HCT116 (cell line): ENCODE results near the gene SPATA20. TPM values are rescaled to one million over a fixed set of nuclear protein-coding genes. Genes with fewer than 3 reads are reported as not detected.
A peak's percentile ranks its signal among the peaks of the same experiment; 100 is the strongest.

Experiments
- ATAC-seq: fragments of 200-7000 bp; cut with Tn5 transposase; 2 replicates; pipeline ENCODE4 v1.9.1; 2020; ENCODE audit warnings: mild to moderate bottlenecking, moderate library complexity
- Bru-seq: library from RNA; stranded (reverse); fragments of 400-500 nt; gene quantifications from one replicate; lab custom pipeline; 2021; lab: Mats Ljungman, UMichigan
- BruChase-seq, 2 experiments: library from RNA; stranded (reverse); fragments of 400-500 nt; gene quantifications; one replicate each; lab custom pipeline; 2021; lab: Mats Ljungman, UMichigan
- BruUV-seq: library from RNA; stranded (reverse); fragments of 400-500 nt; replicated peaks from 2 replicates; lab custom pipeline; 2021; lab: Mats Ljungman, UMichigan
- CTCF ChIA-PET: fragments of 300-600 bp; sonication (Branson Sonifier 250); formaldehyde crosslinking; loops from one replicate; lab custom pipeline; 2021; ENCODE audit warnings: antibody characterized with exemption; lab: Charles Lee
- POLR2A ChIA-PET: fragments of 300-600, 350-600 bp; sonication (Branson Sonifier 250); formaldehyde crosslinking; loops from one replicate; lab custom pipeline; 2021; ENCODE audit warnings: antibody characterized with exemption; lab: Charles Lee
- RAD21 ChIA-PET, 2 experiments: fragments of 300-600 bp; sonication (Branson Sonifier 250); formaldehyde crosslinking; loops; one replicate each; lab custom pipeline; 2023; ENCODE audit warnings: low total read pairs in 2 of 2; ENCODE audit not compliant: uncharacterized antibody in 2 of 2, unreplicated experiment in 2 of 2, low non-redundant PET in 1 of 2; lab: Charles Lee
- DNase-seq: peaks from one replicate; pipeline ENCODE4 v3.0.0-alpha.2; 2010; ENCODE audit warnings: low read depth, low spot score
- H2AFZ ChIP-seq: fragments of 200-600 bp; shearing (Covaris generic), sonication (generic); 2 replicates; pipeline ENCODE4 v1.6.1; 2017; ENCODE audit warnings: low read depth, mixed run types, mixed read lengths, antibody characterized with exemption, low read length; ENCODE audit not compliant: poor library complexity, severe bottlenecking
- H3K27ac ChIP-seq: 2 replicates; pipeline ENCODE4 v1.5.1; 2012; ENCODE audit warnings: low read depth, low read length
- H3K27me3 ChIP-seq: fragments of 200-600 bp; sonication (generic); 2 replicates; pipeline ENCODE4 v1.6.1; 2016; ENCODE audit warnings: mixed run types, low read length, mixed read lengths; ENCODE audit not compliant: insufficient read depth
- H3K36me3 ChIP-seq, 2 experiments: fragments of 200-500 bp in 1 of 2; fragments of 200-600 bp in 1 of 2; sonication (Bioruptor generic) in 1 of 2; sonication (generic) in 1 of 2; 2 replicates each; pipeline versions ENCODE4 v1.5.1 to v1.6.1; 2014 to 2016; ENCODE audit warnings: low read length in 2 of 2, inconsistent platforms in 1 of 2, mixed read lengths in 1 of 2, mixed run types in 1 of 2; ENCODE audit not compliant: insufficient read depth in 2 of 2, control insufficient read depth in 1 of 2
- H3K4me1 ChIP-seq, 2 experiments: fragments of 200-600 bp in 1 of 2; sonication (generic) in 1 of 2; 2 replicates each; pipeline versions ENCODE4 v1.5.1 to v1.6.1; 2012 to 2017; ENCODE audit warnings: low read length in 2 of 2, inconsistent platforms in 1 of 2, mild to moderate bottlenecking in 1 of 2, mixed read lengths in 1 of 2, mixed run types in 1 of 2, moderate library complexity in 1 of 2; ENCODE audit not compliant: insufficient read depth in 2 of 2, control insufficient read depth in 1 of 2
- H3K4me2 ChIP-seq: fragments of 200-600 bp; sonication (generic); 2 replicates; pipeline ENCODE4 v1.6.1; 2017; ENCODE audit warnings: mixed run types, low read length, mixed read lengths
- H3K4me3 ChIP-seq, 2 experiments: fragments of 200-600 bp in 1 of 2; sonication (generic) in 1 of 2; replicated peaks in 1 of 2; 2 replicates each; pipeline ENCODE4 v1.5.1; 2011 to 2016; ENCODE audit warnings: low read length in 2 of 2, control low read depth in 1 of 2, low read depth in 1 of 2, mild to moderate bottlenecking in 1 of 2, mixed read lengths in 1 of 2, mixed run types in 1 of 2
- H3K79me2 ChIP-seq: fragments of 200-600 bp; sonication (generic); 2 replicates; pipeline ENCODE4 v1.6.1; 2017; ENCODE audit warnings: mild to moderate bottlenecking, mixed run types, low read length, moderate library complexity, mixed read lengths; ENCODE audit not compliant: insufficient read depth
- H3K9ac ChIP-seq: fragments of 200-600 bp; sonication (generic); 2 replicates; pipeline ENCODE4 v1.6.1; 2016; ENCODE audit warnings: low read length, mixed read lengths
- H3K9me2 ChIP-seq: fragments of 200-600 bp; sonication (generic), shearing (Covaris generic); 2 replicates; pipeline ENCODE4 v1.6.1; 2017; ENCODE audit warnings: mixed run types, mild to moderate bottlenecking, moderate library complexity; ENCODE audit not compliant: insufficient read depth
- H3K9me3 ChIP-seq, 2 experiments: fragments of 200-500 bp in 1 of 2; fragments of 200-600 bp in 1 of 2; sonication (Bioruptor generic) in 1 of 2; sonication (generic) in 1 of 2; 2 replicates each; pipeline ENCODE4 v1.6.1; 2014 to 2017; ENCODE audit warnings: low read length in 2 of 2, mixed read lengths in 2 of 2, inconsistent platforms in 1 of 2, low read depth in 1 of 2, mild to moderate bottlenecking in 1 of 2, mixed run types in 1 of 2, moderate library complexity in 1 of 2; ENCODE audit not compliant: control insufficient read depth in 1 of 2, insufficient read depth in 1 of 2
- H4K20me1 ChIP-seq: fragments of 200-600 bp; sonication (generic), shearing (Covaris generic); 2 replicates; pipeline ENCODE4 v1.6.1; 2017; ENCODE audit warnings: mixed run types, mild to moderate bottlenecking, moderate library complexity; ENCODE audit not compliant: insufficient read depth
- CBX3 ChIP-seq: IDR thresholded peaks from 2 replicates; pipeline ENCODE4 v1.6.1; 2012; ENCODE audit warnings: low read depth
- CEBPB ChIP-seq: IDR thresholded peaks from 2 replicates; pipeline ENCODE4 v1.6.1; 2012; ENCODE audit warnings: low read depth
- CTCF ChIP-seq, 3 experiments: fragments of 200-600 bp in 1 of 3; sonication (generic) in 1 of 3; IDR thresholded peaks in 2 of 3; conservative IDR thresholded peaks in 1 of 3; 2 replicates each; pipeline ENCODE4 v1.5.1; 2012 to 2017; ENCODE audit warnings: low read depth in 2 of 3, low read length in 2 of 3, antibody characterized with exemption in 1 of 3, borderline replicate concordance in 1 of 3, control low read depth in 1 of 3, mild to moderate bottlenecking in 1 of 3, mixed read lengths in 1 of 3, mixed run types in 1 of 3, moderate library complexity in 1 of 3; ENCODE audit not compliant: insufficient read depth in 1 of 3
- EGR1 ChIP-seq: IDR thresholded peaks from 2 replicates; pipeline ENCODE4 v1.6.1; 2012; ENCODE audit warnings: low read depth
- ELF1 ChIP-seq: IDR thresholded peaks from 2 replicates; pipeline ENCODE4 v1.6.1; 2012; ENCODE audit warnings: low read depth, borderline replicate concordance
- EZH2 ChIP-seq: fragments of 200-600 bp; sonication (generic); IDR thresholded peaks from 2 replicates; pipeline ENCODE4 v1.6.1; 2017; ENCODE audit warnings: antibody characterized with exemption, mixed run types
- FOSL1 ChIP-seq: IDR thresholded peaks from 2 replicates; pipeline ENCODE4 v1.6.1; 2012; ENCODE audit warnings: low read depth
- JUND ChIP-seq: IDR thresholded peaks from 2 replicates; pipeline ENCODE4 v1.6.1; 2012
- MAX ChIP-seq: IDR thresholded peaks from 2 replicates; pipeline ENCODE4 v1.6.1; 2012
- POLR2A ChIP-seq: IDR thresholded peaks from 2 replicates; pipeline ENCODE4 v1.7.0; 2011; ENCODE audit warnings: borderline replicate concordance; ENCODE audit not compliant: insufficient read depth, insufficient read length; ENCODE audit errors: extremely low read depth
- POLR2AphosphoS5 ChIP-seq: IDR thresholded peaks from 2 replicates; pipeline ENCODE4 v1.6.1; 2011; ENCODE audit warnings: mild to moderate bottlenecking, low read depth, low read length, moderate library complexity
- RAD21 ChIP-seq: IDR thresholded peaks from 2 replicates; pipeline ENCODE4 v1.6.1; 2012; ENCODE audit warnings: low read depth, mild to moderate bottlenecking
- SIN3A ChIP-seq: IDR thresholded peaks from 2 replicates; pipeline ENCODE4 v1.6.1; 2012; ENCODE audit warnings: low read depth
- SP1 ChIP-seq: IDR thresholded peaks from 2 replicates; pipeline ENCODE4 v1.6.1; 2012; ENCODE audit warnings: low read depth
- SRF ChIP-seq: IDR thresholded peaks from 2 replicates; pipeline ENCODE4 v1.6.1; 2012; ENCODE audit warnings: low read depth
- TCF7L2 ChIP-seq: IDR thresholded peaks from 2 replicates; pipeline ENCODE4 v1.7.0; 2011; ENCODE audit warnings: borderline replicate concordance, inconsistent platforms; ENCODE audit not compliant: insufficient read depth, insufficient read length; ENCODE audit errors: extremely low read depth
- YY1 ChIP-seq: IDR thresholded peaks from 2 replicates; pipeline ENCODE4 v1.6.1; 2011; ENCODE audit warnings: low read length, low read depth, moderate library complexity, mild to moderate bottlenecking; ENCODE audit not compliant: insufficient replicate concordance; ENCODE audit errors: extremely low read depth
- ZNF274 ChIP-seq: fragments of 200-500 bp; sonication (Bioruptor generic); IDR thresholded peaks from 2 replicates; pipeline ENCODE4 v1.6.1; 2014; ENCODE audit warnings: mild to moderate bottlenecking, low read depth, low read length, inconsistent platforms
- intact Hi-C: fragments of 100-400 bp; cut with micrococcal nuclease; formaldehyde crosslinking; loops from 2 replicates; pipeline ENCODE4 v1.10.0; 2022
- long read RNA-seq: library from polyadenylated mRNA; unstranded; transcript quantifications from one replicate; pipeline ENCODE4 v2.0.0, GENCODE V29; 2021; ENCODE audit not compliant: unreplicated experiment
- polyA plus RNA-seq: library from polyadenylated mRNA; unstranded; fragments of >200 nt; gene quantifications from 2 replicates; pipeline ENCODE4 v1.2.1, GENCODE V29; 2012; ENCODE audit warnings: missing spikeins
- total RNA-seq: library from RNA; stranded (reverse); gene quantifications from one replicate; pipeline ENCODE4 v1.2.1, GENCODE V29; 2021; ENCODE audit not compliant: unreplicated experiment
- TF ChIP-seq, protein P1 (sequence below): IDR thresholded peaks from 2 replicates; pipeline ENCODE4 v1.6.1; 2012
- TF ChIP-seq, protein P2 (sequence below): IDR thresholded peaks from 2 replicates; pipeline ENCODE4 v1.6.1; 2012; ENCODE audit warnings: low read depth

SPATA20 gene
- 57.5 TPM for total RNA-seq
- 59.6 and 63.2 TPM in 2 replicates for polyA plus RNA-seq
- Bru-seq, nascent RNA: percentile 73 among the genes with signal in this experiment
- percentile 88 among the genes with signal in this experiment for BruChase-seq, experiment 1, labeled RNA remaining after a 6-hour chase
- percentile 85 among the genes with signal in this experiment for BruChase-seq, experiment 2, labeled RNA remaining after a 2-hour chase
- long read RNA-seq, transcript SPATA20-205 (17 exons, 2,734 nt): major isoform, 11 of 100 reads
- long read RNA-seq, transcript SPATA20-201 (17 exons, 2,719 nt): major isoform, 11 of 100 reads
- long read RNA-seq, partial matches to known transcripts: 36 of 100 reads
- long read RNA-seq, other reads (novel, unspliced or antisense): 41 of 100 reads

DNA sequence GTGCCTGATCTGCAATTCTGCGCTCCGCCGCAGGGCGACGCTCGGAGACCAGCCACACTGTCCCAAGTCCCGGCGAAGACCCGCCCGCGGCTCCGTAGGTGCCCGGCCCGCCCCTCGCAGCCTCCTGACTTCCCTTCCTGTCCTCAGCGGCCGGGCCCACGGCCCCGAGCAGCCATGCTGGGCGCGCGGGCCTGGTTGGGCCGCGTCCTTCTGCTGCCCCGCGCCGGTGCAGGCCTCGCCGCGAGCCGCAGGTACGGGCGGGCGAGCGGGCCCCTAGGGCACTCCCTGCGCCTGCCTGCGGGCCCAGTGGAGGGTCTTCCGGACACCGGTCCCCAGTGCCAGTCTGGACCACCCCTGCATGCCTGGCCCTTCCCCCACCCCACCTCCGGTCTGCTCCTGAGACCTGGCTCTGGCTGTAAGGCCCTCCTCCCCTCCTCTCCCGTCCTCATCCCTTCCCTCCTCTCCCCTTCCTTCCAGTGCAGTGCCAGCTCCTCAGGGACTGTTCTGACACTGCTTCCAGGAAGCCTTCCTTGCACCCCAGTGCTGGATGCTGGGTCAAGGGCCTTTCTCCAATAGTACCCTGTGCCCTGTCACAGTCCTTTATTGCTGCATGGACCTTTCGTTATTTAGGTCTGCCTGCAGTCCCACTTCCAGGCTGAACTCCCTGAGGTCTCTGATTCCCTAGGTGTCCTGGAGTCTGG lies at the start of gene SPATA20:
TSS of gene SPATA20 (plus strand) at position 140 of the 701 bp plus-strand sequence. CDS start at position 175, 35 bp downstream.
- peak within 1 kb of the TSS; percentile 86 for H3K9ac ChIP-seq
- H3K27ac ChIP-seq: peak within 1 kb of the TSS; percentile 75
- intact Hi-C loops: loop anchor here (1.0 to 10.0 kb wide), 7 partner anchors 65 to 608 kb away; partner anchors contain the start of gene NME1
- no peaks in the 10 kb centered on the region for H3K27me3 ChIP-seq
- peak within 1 kb of the TSS; percentile 99 for H3K4me2 ChIP-seq
- H3K9me2 ChIP-seq: no peaks in the 10 kb centered on the region
- RAD21 ChIA-PET: interaction anchor here (0.7 to 2.1 kb wide), 4 partner anchors 13 to 83 kb away, joined by 5 to 12 read pairs (median 9); no protein-coding TSS in a partner anchor
- BruUV-seq: no TSS peak
- no peaks in the 10 kb centered on the region for H3K36me3 ChIP-seq
- no peaks in the 10 kb centered on the region for H3K9me3 ChIP-seq
- no peaks in the 10 kb centered on the region; the same call in 1 of the 2 replicates for H3K79me2 ChIP-seq
- ATAC-seq: peak; percentile 75
- CTCF ChIA-PET: interaction anchor here (1.0 to 2.1 kb wide), 5 partner anchors 46 to 151 kb away, joined by 3 to 19 read pairs (median 4); no protein-coding TSS in a partner anchor
- DNase-seq: peak; percentile 80
- H3K4me3 ChIP-seq: peak within 1 kb of the TSS; percentile 65 to 85
- POLR2A ChIA-PET: no interaction called here
- H3K4me1 ChIP-seq: peaks cover 27 to 58% of the 10 kb centered on the region in 2 experiments
- no peaks in the 10 kb centered on the region for H4K20me1 ChIP-seq
- H2AFZ ChIP-seq: peak within 1 kb of the TSS; percentile 4
- TF ChIP-seq CEBPB (no peak), ELF1 (no peak), POLR2AphosphoS5 (peak; percentile 95), ZNF274 (no peak), RAD21 (no peak), SP1 (no peak), FOSL1 (no peak), CTCF (IDR thresholded peaks at IDR 0.05 in 2 of 3, conservative IDR thresholded peaks at IDR 0.05 in 1 of 3; ENCODE audit: borderline replicate concordance in 1 of 3, insufficient read depth in 1 of 3, low read depth in 2 of 3, low read length in 2 of 3) (peak in 2 of 3 experiments; percentile 98 to 100; a peak in 4 of 6 replicates), CBX3 (no peak), POLR2A (peak; percentile 79), TCF7L2 (no peak), SIN3A (no peak), JUND (no peak), YY1 (peak; percentile 71), SRF (no peak), EZH2 (no peak), EGR1 (no peak), MAX (no peak)
- TF ChIP-seq, protein P1, sequence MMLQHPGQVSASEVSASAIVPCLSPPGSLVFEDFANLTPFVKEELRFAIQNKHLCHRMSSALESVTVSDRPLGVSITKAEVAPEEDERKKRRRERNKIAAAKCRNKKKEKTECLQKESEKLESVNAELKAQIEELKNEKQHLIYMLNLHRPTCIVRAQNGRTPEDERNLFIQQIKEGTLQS: no peak
- TF ChIP-seq, protein P2, sequence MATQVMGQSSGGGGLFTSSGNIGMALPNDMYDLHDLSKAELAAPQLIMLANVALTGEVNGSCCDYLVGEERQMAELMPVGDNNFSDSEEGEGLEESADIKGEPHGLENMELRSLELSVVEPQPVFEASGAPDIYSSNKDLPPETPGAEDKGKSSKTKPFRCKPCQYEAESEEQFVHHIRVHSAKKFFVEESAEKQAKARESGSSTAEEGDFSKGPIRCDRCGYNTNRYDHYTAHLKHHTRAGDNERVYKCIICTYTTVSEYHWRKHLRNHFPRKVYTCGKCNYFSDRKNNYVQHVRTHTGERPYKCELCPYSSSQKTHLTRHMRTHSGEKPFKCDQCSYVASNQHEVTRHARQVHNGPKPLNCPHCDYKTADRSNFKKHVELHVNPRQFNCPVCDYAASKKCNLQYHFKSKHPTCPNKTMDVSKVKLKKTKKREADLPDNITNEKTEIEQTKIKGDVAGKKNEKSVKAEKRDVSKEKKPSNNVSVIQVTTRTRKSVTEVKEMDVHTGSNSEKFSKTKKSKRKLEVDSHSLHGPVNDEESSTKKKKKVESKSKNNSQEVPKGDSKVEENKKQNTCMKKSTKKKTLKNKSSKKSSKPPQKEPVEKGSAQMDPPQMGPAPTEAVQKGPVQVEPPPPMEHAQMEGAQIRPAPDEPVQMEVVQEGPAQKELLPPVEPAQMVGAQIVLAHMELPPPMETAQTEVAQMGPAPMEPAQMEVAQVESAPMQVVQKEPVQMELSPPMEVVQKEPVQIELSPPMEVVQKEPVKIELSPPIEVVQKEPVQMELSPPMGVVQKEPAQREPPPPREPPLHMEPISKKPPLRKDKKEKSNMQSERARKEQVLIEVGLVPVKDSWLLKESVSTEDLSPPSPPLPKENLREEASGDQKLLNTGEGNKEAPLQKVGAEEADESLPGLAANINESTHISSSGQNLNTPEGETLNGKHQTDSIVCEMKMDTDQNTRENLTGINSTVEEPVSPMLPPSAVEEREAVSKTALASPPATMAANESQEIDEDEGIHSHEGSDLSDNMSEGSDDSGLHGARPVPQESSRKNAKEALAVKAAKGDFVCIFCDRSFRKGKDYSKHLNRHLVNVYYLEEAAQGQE: no peak
